Activated naive CD8-positive, alpha-beta T cell treated with anti-CD3 and anti-CD28 coated beads, Interleukin-2, amount 50 U/mL, for 24 hours (primary cell): ENCODE results near the gene ATN1.

ENCODE experiments used
- ATAC-seq: fragments of 150-1000 bp; cut with Tn5 transposase; one replicate; pipeline ENCODE4 v1.10.0; 2021
- DNase-seq: peaks from one replicate; pipeline ENCODE4 v3.0.0; 2021
- H3K27ac Mint-ChIP-seq: one replicate; pipeline ENCODE4 v1.8.0; 2021; ENCODE audit warnings: mild to moderate bottlenecking, mixed read lengths
- H3K27me3 Mint-ChIP-seq: one replicate; pipeline ENCODE4 v1.8.0; 2021; ENCODE audit warnings: mixed read lengths
- H3K36me3 Mint-ChIP-seq: one replicate; pipeline ENCODE4 v1.8.0; 2021; ENCODE audit warnings: low read depth, mixed read lengths
- H3K4me1 Mint-ChIP-seq: one replicate; pipeline ENCODE4 v1.8.0; 2021; ENCODE audit warnings: mixed read lengths
- H3K4me3 Mint-ChIP-seq: one replicate; pipeline ENCODE4 v1.8.0; 2021; ENCODE audit warnings: mild to moderate bottlenecking, moderate library complexity, mixed read lengths
- H3K9me3 Mint-ChIP-seq: one replicate; pipeline ENCODE4 v1.8.0; 2021; ENCODE audit warnings: mixed read lengths

Gene ATN1

DNA sequence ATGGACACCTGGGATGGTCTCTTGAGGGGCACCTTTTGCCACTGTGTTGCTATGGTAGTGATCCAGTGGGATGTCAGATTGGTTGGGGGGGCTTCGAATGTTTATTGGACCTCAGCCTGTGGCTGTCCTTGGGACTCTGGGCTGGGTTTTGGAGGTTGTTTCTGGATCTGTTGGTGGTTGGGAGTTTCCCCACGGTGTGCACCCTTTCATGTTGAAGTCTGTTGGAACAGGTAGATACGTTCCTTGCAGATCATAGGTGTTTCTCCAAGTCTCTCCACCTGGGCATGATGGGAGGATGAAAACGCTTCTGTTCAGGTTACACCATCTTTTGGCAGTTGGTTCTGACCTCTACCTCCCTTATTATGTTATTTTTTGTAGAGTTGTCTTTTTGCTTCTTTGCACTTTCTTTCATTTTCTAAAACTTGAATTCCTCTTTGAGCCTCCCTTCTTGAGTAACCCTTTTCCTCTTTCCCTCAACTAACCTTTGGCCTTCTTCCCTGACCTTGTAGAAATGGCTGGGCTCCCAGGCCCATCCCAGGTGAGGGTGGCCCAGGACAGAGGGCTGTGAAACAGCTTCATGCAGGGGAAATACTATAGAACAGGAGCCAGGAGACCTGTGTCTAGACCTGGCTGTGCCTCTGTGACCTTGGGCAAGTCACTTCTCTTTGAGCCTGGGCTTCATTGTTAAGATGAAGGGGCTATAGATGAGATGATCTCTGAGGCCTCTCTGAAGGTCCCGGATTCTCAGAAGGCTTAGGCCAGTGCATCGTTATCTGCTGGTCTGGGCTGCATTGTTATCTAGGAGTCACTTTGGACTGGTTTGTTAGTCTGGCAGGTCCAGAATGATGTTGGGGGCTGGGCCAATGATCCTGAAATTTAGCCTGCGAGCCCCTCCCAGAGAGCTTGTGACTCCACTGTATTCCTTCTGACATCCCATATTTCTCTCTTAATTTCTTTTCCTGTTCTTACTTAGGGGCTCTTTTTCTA is 2.0 kb downstream of the ATN1 start:
- H3K4me1 Mint-ChIP-seq, result peaks cover 58% of the 10 kb centered on the region
- peak overlapping the region; percentile 91 for H3K27ac Mint-ChIP-seq
- DNase-seq, result no peak
- peak overlapping the region; percentile 83 for H3K4me3 Mint-ChIP-seq
- no peaks in the 10 kb centered on the region for H3K9me3 Mint-ChIP-seq
- ATAC-seq, result no peak
- peaks cover 12% of the 10 kb centered on the region for H3K36me3 Mint-ChIP-seq
- no peaks in the 10 kb centered on the region for H3K27me3 Mint-ChIP-seq

DNA sequence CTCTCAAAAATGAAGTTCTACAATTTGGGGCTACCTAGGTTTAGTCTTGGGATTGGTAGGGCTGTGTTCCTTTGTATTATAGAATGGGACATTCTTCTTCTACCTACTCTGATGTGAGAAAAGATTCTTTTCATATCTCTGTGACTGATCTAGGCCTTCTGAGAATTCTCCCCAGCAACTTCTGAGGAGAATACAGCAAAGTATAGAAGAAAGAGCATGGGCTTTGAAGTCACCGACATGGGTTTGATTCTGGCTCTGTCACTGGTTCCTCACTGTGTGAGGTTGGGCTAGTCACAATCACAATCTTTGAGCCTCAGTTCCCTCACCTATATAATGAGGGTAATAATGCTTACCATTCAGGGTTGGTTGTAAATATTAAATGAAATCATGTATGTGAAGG is 5.0 kb downstream of the ATN1 start:
- peaks cover 68% of the 10 kb centered on the region for H3K4me1 Mint-ChIP-seq
- peaks cover 25% of the 10 kb centered on the region for H3K36me3 Mint-ChIP-seq
- DNase-seq, result no peak
- H3K9me3 Mint-ChIP-seq, result no peaks in the 10 kb centered on the region
- no peak for ATAC-seq
- H3K4me3 Mint-ChIP-seq, result no peak overlapping the region
- H3K27me3 Mint-ChIP-seq, result no peaks in the 10 kb centered on the region
- H3K27ac Mint-ChIP-seq, result peak overlapping the region; percentile 68

DNA sequence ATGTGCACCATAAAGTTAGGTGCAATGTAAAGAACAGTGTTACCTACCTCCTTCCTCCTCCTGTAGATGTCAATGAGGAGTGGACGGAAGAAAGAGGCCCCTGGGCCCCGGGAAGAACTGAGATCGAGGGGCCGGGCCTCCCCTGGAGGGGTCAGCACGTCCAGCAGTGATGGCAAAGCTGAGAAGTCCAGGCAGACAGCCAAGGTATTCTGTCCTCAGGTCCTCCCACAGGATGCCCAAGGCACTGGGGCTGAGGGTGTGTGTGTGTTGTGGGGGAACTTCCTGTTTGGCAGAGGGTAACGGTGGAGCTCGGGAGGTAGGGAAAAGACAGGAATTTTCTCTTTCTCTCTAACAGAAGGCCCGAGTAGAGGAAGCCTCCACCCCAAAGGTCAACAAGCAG is 6.4 kb downstream of the ATN1 start:
- Mint-ChIP-seq H3K27me3 (no peaks in the 10 kb centered on the region), H3K4me3 (no peak overlapping the region), H3K9me3 (no peaks in the 10 kb centered on the region), H3K36me3 (peaks cover 31% of the 10 kb centered on the region), H3K4me1 (peaks cover 67% of the 10 kb centered on the region), H3K27ac (peak overlapping the region; percentile 66)
- ATAC-seq (no peak), DNase-seq (no peak)

DNA sequence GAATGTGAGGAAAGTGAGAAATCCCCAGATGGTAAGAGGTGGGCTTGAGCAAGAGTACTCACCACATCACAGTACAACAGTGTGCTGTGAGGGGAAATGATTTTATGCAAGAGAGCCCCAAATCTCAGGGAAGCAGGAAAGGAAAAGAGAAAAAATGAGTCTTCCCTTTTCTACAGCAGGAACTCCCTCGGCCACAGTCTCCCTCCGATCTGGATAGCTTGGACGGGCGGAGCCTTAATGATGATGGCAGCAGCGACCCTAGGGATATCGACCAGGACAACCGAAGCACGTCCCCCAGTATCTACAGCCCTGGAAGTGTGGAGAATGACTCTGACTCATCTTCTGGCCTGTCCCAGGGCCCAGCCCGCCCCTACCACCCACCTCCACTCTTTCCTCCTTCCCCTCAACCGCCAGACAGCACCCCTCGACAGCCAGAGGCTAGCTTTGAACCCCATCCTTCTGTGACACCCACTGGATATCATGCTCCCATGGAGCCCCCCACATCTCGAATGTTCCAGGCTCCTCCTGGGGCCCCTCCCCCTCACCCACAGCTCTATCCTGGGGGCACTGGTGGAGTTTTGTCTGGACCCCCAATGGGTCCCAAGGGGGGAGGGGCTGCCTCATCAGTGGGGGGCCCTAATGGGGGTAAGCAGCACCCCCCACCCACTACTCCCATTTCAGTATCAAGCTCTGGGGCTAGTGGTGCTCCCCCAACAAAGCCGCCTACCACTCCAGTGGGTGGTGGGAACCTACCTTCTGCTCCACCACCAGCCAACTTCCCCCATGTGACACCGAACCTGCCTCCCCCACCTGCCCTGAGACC is 7.8 kb downstream of the ATN1 start:
- DNase-seq (no peak), ATAC-seq (no peak)
- H3K9me3 Mint-ChIP-seq, result no peaks in the 10 kb centered on the region
- H3K4me1 Mint-ChIP-seq, result peaks cover 62% of the 10 kb centered on the region
- H3K36me3 Mint-ChIP-seq, result peaks cover 38% of the 10 kb centered on the region
- no peaks in the 10 kb centered on the region for H3K27me3 Mint-ChIP-seq
- H3K4me3 Mint-ChIP-seq, result peak overlapping the region; percentile 86
- peak overlapping the region; percentile 95 for H3K27ac Mint-ChIP-seq

DNA sequence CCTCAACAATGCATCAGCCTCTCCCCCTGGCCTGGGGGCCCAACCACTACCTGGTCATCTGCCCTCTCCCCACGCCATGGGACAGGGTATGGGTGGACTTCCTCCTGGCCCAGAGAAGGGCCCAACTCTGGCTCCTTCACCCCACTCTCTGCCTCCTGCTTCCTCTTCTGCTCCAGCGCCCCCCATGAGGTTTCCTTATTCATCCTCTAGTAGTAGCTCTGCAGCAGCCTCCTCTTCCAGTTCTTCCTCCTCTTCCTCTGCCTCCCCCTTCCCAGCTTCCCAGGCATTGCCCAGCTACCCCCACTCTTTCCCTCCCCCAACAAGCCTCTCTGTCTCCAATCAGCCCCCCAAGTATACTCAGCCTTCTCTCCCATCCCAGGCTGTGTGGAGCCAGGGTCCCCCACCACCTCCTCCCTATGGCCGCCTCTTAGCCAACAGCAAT is 8.5 kb downstream of the ATN1 start:
- H3K9me3 Mint-ChIP-seq, result no peaks in the 10 kb centered on the region
- H3K4me3 Mint-ChIP-seq, result peak overlapping the region; percentile 86
- ATAC-seq (no peak), DNase-seq (no peak)
- peaks cover 56% of the 10 kb centered on the region for H3K4me1 Mint-ChIP-seq
- peaks cover 35% of the 10 kb centered on the region for H3K36me3 Mint-ChIP-seq
- H3K27ac Mint-ChIP-seq, result peak overlapping the region; percentile 95
- H3K27me3 Mint-ChIP-seq, result no peaks in the 10 kb centered on the region

DNA sequence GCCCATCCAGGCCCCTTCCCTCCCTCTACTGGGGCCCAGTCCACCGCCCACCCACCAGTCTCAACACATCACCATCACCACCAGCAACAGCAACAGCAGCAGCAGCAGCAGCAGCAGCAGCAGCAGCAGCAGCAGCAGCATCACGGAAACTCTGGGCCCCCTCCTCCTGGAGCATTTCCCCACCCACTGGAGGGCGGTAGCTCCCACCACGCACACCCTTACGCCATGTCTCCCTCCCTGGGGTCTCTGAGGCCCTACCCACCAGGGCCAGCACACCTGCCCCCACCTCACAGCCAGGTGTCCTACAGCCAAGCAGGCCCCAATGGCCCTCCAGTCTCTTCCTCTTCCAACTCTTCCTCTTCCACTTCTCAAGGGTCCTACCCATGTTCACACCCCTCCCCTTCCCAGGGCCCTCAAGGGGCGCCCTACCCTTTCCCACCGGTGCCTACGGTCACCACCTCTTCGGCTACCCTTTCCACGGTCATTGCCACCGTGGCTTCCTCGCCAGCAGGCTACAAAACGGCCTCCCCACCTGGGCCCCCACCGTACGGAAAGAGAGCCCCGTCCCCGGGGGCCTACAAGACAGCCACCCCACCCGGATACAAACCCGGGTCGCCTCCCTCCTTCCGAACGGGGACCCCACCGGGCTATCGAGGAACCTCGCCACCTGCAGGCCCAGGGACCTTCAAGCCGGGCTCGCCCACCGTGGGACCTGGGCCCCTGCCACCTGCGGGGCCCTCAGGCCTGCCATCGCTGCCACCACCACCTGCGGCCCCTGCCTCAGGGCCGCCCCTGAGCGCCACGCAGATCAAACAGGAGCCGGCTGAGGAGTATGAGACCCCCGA is 9.1 kb downstream of the ATN1 start:
- peaks cover 38% of the 10 kb centered on the region for H3K36me3 Mint-ChIP-seq
- peaks cover 56% of the 10 kb centered on the region for H3K4me1 Mint-ChIP-seq
- ATAC-seq (peak; percentile 60), DNase-seq (peak; percentile 74)
- H3K27me3 Mint-ChIP-seq, result no peaks in the 10 kb centered on the region
- no peaks in the 10 kb centered on the region for H3K9me3 Mint-ChIP-seq
- peak overlapping the region; percentile 86 for H3K4me3 Mint-ChIP-seq
- peak overlapping the region; percentile 95 for H3K27ac Mint-ChIP-seq

DNA sequence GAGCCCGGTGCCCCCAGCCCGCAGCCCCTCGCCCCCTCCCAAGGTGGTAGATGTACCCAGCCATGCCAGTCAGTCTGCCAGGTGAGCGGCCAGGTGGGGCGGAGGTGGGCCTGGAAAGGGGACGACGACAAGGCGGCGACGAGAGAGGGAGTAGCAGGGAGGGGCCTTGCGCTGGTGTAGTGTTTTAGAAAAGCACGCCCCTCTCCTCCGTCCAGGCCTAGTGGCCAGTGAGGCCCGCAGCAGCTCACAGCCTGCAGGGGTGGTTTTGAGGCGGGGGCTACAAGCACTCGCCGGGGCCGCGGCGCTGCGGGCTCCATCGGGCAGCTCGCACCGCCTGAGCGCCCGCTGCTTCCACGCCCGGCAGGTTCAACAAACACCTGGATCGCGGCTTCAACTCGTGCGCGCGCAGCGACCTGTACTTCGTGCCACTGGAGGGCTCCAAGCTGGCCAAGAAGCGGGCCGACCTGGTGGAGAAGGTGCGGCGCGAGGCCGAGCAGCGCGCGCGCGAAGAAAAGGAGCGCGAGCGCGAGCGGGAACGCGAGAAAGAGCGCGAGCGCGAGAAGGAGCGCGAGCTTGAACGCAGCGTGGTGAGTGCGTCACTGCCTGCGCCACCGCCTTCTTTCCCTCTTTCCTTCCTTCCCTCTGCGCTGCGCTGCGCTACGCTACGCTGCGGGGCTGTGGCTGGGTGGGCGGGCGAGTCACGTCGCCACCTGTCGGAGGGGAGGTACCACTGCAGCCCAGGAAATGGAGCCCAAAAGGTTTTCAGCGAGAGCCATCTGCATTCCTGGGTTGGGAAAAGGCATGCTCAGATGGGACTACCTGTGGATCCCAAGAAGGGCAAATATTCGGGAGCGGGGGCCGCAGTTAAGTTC is 10.0 kb downstream of the ATN1 start:
- Mint-ChIP-seq H3K36me3 (peaks cover 39% of the 10 kb centered on the region), H3K27me3 (no peaks in the 10 kb centered on the region), H3K27ac (peak overlapping the region; percentile 95), H3K9me3 (no peaks in the 10 kb centered on the region), H3K4me3 (peak overlapping the region; percentile 86), H3K4me1 (peaks cover 55% of the 10 kb centered on the region)
- ATAC-seq, result peak; percentile 87
- DNase-seq, result peak; percentile 93

DNA sequence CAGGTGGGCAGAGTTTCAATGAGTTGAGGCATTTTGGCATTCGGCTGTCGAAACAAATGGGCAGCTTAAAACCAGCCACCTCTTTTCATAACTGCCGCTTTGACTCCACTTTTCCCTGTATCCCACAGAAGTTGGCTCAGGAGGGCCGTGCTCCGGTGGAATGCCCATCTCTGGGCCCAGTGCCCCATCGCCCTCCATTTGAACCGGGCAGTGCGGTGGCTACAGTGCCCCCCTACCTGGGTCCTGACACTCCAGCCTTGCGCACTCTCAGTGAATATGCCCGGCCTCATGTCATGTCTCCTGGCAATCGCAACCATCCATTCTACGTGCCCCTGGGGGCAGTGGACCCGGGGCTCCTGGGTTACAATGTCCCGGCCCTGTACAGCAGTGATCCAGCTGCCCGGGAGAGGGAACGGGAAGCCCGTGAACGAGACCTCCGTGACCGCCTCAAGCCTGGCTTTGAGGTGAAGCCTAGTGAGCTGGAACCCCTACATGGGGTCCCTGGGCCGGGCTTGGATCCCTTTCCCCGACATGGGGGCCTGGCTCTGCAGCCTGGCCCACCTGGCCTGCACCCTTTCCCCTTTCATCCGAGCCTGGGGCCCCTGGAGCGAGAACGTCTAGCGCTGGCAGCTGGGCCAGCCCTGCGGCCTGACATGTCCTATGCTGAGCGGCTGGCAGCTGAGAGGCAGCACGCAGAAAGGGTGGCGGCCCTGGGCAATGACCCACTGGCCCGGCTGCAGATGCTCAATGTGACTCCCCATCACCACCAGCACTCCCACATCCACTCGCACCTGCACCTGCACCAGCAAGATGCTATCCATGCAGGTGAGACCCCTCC is 10.8 kb downstream of the ATN1 start:
- Mint-ChIP-seq H3K27me3 (no peaks in the 10 kb centered on the region), H3K4me1 (peaks cover 57% of the 10 kb centered on the region), H3K27ac (peak overlapping the region; percentile 95), H3K36me3 (peaks cover 36% of the 10 kb centered on the region), H3K4me3 (peak overlapping the region; percentile 86), H3K9me3 (no peaks in the 10 kb centered on the region)
- ATAC-seq, result no peak
- DNase-seq, result no peak

DNA sequence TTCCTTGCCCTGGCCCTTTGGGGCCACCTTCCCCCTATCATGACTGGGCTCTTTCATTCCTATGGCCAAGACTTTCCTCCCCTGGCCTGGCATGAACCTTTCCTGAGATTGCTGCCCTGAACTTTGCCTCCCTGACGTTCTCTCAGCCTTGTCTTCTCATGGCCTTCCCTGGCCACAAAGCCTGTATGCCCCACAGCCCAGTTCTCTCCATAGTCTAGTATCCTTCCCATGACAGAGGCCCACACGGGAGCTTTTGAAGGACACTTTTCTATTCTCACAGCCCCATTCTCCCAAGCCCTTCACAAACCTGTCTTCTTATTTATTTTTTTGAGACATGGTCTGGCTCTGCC is 11.4 kb downstream of the ATN1 start:
- ATAC-seq (no peak), DNase-seq (no peak)
- H3K36me3 Mint-ChIP-seq, result peaks cover 36% of the 10 kb centered on the region
- no peaks in the 10 kb centered on the region for H3K9me3 Mint-ChIP-seq
- H3K4me1 Mint-ChIP-seq, result peaks cover 57% of the 10 kb centered on the region
- H3K27ac Mint-ChIP-seq, result peak overlapping the region; percentile 88
- peak overlapping the region; percentile 86 for H3K4me3 Mint-ChIP-seq
- no peaks in the 10 kb centered on the region for H3K27me3 Mint-ChIP-seq

DNA sequence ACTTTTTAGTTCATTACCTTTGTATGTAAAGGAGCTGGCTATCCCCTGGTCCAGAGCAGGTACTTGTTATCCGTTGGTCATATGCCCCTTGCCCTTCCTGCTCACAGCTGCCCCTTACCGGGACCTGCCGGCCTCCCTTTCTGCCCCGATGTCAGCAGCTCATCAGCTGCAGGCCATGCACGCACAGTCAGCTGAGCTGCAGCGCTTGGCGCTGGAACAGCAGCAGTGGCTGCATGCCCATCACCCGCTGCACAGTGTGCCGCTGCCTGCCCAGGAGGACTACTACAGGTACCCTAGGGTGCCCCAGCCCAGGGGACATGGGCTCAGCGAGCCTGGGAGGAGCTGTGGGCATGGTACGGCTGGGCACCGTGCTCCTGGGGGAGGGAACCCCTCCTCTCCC is 13.5 kb downstream of the ATN1 start:
- H3K4me3 Mint-ChIP-seq, result no peak overlapping the region

DNA sequence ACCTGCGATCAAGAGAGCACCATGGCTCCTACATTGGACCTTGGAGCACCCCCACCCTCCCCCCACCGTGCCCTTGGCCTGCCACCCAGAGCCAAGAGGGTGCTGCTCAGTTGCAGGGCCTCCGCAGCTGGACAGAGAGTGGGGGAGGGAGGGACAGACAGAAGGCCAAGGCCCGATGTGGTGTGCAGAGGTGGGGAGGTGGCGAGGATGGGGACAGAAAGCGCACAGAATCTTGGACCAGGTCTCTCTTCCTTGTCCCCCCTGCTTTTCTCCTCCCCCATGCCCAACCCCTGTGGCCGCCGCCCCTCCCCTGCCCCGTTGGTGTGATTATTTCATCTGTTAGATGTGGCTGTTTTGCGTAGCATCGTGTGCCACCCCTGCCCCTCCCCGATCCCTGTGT is 14.0 kb downstream of the ATN1 start:
- Mint-ChIP-seq H3K27ac (no peak overlapping the region), H3K36me3 (peaks cover 29% of the 10 kb centered on the region), H3K4me1 (peaks cover 59% of the 10 kb centered on the region), H3K27me3 (no peaks in the 10 kb centered on the region), H3K9me3 (no peaks in the 10 kb centered on the region), H3K4me3 (no peak overlapping the region)
- DNase-seq (peak; percentile 3), ATAC-seq (no peak)

More for the DNA sequence above, 13.5 kb downstream of the ATN1 start:
- no peak for ATAC-seq
- H3K9me3 Mint-ChIP-seq, result no peaks in the 10 kb centered on the region
- no peak overlapping the region for H3K27ac Mint-ChIP-seq
- peaks cover 32% of the 10 kb centered on the region for H3K36me3 Mint-ChIP-seq
- H3K27me3 Mint-ChIP-seq, result no peaks in the 10 kb centered on the region
- peaks cover 59% of the 10 kb centered on the region for H3K4me1 Mint-ChIP-seq
- no peak for DNase-seq

DNA sequence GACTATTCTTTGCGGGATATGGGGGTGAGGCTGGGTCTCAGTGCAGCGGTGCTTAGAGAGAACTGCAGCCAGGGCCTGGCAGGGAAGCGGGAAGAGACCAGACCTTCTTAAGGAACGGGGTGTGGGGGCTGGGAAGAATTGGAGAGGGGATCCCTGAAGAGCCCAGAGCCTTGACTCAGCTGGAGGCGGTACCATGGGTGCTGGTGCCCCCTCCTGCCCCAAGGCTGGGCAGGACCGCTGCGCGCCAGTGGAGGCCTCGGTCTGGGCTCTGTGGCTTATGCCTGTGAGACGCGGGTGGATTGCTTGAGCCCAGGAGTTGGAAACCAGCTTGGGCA is 14.5 kb downstream of the ATN1 start:
- no peaks in the 10 kb centered on the region for H3K27me3 Mint-ChIP-seq
- peaks cover 28% of the 10 kb centered on the region for H3K36me3 Mint-ChIP-seq
- DNase-seq (peak; percentile 6), ATAC-seq (no peak)
- peak overlapping the region; percentile 99 for H3K27ac Mint-ChIP-seq
- no peaks in the 10 kb centered on the region for H3K9me3 Mint-ChIP-seq
- peaks cover 62% of the 10 kb centered on the region for H3K4me1 Mint-ChIP-seq
- H3K4me3 Mint-ChIP-seq, result peak overlapping the region; percentile 25

DNA sequence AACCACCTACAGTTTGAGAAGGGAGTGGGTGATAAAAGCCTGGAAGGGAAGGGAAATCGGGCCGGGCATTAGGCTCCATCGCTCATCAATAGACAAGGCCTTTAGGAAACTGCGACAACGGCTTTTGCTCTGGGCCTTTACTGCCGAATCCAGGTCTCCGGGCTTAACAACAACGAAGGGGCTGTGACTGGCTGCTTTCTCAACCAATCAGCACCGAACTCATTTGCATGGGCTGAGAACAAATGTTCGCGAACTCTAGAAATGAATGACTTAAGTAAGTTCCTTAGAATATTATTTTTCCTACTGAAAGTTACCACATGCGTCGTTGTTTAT is 15.6 kb downstream of the ATN1 start:
- peaks cover 24% of the 10 kb centered on the region for H3K36me3 Mint-ChIP-seq
- peaks cover 70% of the 10 kb centered on the region for H3K4me1 Mint-ChIP-seq
- H3K27me3 Mint-ChIP-seq, result no peaks in the 10 kb centered on the region
- peak; percentile 23 for ATAC-seq
- DNase-seq, result peak; percentile 74
- no peaks in the 10 kb centered on the region for H3K9me3 Mint-ChIP-seq
- peak overlapping the region; percentile 87 for H3K4me3 Mint-ChIP-seq
- peak overlapping the region; percentile 99 for H3K27ac Mint-ChIP-seq
